Measurements from ENCODE around the gene ZNF385D.

Gene ZNF385D

DNA sequence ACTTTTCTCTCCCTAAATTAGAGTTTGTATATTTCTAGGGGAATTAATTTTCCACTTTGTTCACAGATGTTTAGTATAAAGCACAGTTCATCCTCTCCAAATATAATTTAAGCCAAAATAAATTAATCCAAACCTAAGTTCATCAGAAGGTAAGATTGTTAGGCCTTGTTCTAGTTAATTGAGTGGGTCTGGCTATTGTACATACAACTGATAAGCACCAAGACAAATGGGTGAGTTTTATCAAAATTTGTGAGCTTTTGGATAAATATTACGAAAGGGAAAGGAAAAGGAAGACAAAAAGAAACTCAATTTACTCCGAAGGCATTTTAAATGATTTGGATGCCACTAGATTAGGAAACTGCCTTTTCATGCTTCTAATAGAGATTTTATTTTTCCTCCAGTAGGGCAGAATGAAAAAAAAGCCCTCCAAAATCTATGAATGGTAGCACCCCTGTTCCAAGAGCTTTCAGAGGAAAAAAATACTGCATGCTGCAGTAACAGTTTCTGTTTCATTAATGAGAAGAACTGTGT, 304.0 kb downstream of the ZNF385D start:
- H3K27me3 ChIP-seq (ENCODE audit: control insufficient read depth in 5 of 5, insufficient read depth in 4 of 5, low read length in 5 of 5) = no peaks in the 10 kb centered on the region
- H3K27ac ChIP-seq (ENCODE audit: low read depth, low read length) = no peak overlapping the region
- H3K9me3 ChIP-seq (ENCODE audit: control insufficient read depth in 5 of 5, low read length in 5 of 5) = no peaks in the 10 kb centered on the region
- H3K4me1 ChIP-seq (ENCODE audit: control insufficient read depth in 5 of 5, insufficient read depth in 5 of 5, low read length in 5 of 5) = peaks cover 0 to 23% (median 0%) of the 10 kb centered on the region in 5 donors
- peak overlapping the region in 3 of 5 donors; percentile 10 to 47 (median 39) for H3K4me3 ChIP-seq (ENCODE audit: low read depth in 1 of 5, low read length in 5 of 5)
- H3K36me3 ChIP-seq (ENCODE audit: control insufficient read depth in 5 of 5, insufficient read depth in 5 of 5, low read length in 5 of 5) = no peaks in the 10 kb centered on the region
- peak overlapping the region in 1 of 5 donors; percentile 32 for H3K9ac ChIP-seq (ENCODE audit: low read length in 5 of 5)

DNA sequence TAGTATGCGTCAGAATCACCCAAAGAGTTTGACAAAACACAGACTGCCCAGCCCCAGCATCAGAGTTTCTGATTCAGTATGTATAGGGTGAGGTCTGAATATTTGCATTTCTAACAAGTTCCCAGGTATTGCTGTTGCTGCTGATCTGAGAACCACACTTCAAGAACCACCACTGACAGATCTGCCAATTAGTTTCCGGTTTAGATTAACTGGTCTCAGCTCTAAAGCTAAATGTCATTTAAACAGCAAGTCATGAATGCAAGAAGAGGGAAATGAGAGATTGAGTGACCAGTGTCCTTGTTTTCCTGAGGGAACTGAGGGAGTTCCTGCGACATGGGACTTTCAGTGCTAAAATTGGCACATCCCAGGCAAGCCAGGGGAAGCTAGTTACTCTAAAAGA, 305.0 kb downstream of the ZNF385D start:
- Histone ChIP-seq H3K9me3 (ENCODE audit: control insufficient read depth in 5 of 5, low read length in 5 of 5) (no peaks in the 10 kb centered on the region), H3K27ac (ENCODE audit: low read depth, low read length) (no peak overlapping the region), H3K27me3 (ENCODE audit: control insufficient read depth in 5 of 5, insufficient read depth in 4 of 5, low read length in 5 of 5) (no peaks in the 10 kb centered on the region), H3K9ac (ENCODE audit: low read length in 5 of 5) (no peak overlapping the region), H3K36me3 (ENCODE audit: control insufficient read depth in 5 of 5, insufficient read depth in 5 of 5, low read length in 5 of 5) (no peaks in the 10 kb centered on the region), H3K4me3 (ENCODE audit: low read depth in 1 of 5, low read length in 5 of 5) (no peak overlapping the region), H3K4me1 (ENCODE audit: control insufficient read depth in 5 of 5, insufficient read depth in 5 of 5, low read length in 5 of 5) (peaks cover 0 to 24% (median 0%) of the 10 kb centered on the region in 5 donors)

DNA sequence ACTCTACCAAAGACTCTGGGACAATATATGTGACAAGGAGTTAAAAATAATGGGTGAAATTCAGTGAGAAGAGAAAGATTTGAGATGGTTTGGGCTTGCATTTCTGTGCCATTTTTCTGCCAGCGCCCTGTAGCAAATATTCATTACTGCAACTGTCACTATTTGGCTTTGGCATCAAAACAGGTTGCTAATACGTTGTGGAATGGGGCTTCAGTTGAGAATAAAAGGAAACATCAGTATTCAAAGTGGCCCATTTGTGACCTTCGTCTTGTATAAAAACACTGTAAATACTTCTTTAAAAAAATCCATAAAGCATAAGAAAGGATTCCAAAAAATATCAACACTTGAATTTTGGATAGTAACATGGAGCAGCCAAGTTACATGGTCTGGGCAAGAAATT, 309.2 kb downstream of the ZNF385D start:
- no peak overlapping the region for H3K27ac ChIP-seq (ENCODE audit: low read depth, low read length)
- H3K9me3 ChIP-seq (ENCODE audit: control insufficient read depth in 5 of 5, low read length in 5 of 5) = no peaks in the 10 kb centered on the region
- no peaks in the 10 kb centered on the region for H3K27me3 ChIP-seq (ENCODE audit: control insufficient read depth in 5 of 5, insufficient read depth in 4 of 5, low read length in 5 of 5)
- no peak overlapping the region for H3K9ac ChIP-seq (ENCODE audit: low read length in 5 of 5)
- H3K4me1 ChIP-seq (ENCODE audit: control insufficient read depth in 5 of 5, insufficient read depth in 5 of 5, low read length in 5 of 5) = peaks cover 0 to 16% (median 0%) of the 10 kb centered on the region in 5 donors
- H3K36me3 ChIP-seq (ENCODE audit: control insufficient read depth in 5 of 5, insufficient read depth in 5 of 5, low read length in 5 of 5) = no peaks in the 10 kb centered on the region
- H3K4me3 ChIP-seq (ENCODE audit: low read depth in 1 of 5, low read length in 5 of 5) = no peak overlapping the region

DNA sequence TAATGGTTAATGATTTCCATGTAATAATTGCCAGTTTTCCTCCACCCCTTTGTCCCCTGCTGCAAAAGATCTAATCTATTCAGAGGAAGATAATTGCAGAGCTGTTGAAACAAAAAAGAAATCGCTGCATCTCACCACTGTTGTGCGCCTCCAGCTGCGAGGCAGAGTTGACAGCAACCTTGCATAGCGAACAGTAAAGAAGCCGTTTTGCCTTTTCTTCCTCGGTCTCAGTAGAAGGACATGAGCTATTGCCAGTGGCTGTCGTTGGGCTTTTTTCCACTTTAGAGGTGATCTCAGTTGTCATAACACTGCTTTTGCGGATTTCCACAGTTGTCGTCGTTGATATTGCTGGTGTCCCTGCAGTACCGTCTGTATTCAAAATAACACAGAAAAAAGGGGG, 314.2 kb downstream of the ZNF385D start:
- H3K9ac ChIP-seq (ENCODE audit: low read length in 5 of 5) = no peak overlapping the region
- no peak overlapping the region for H3K4me3 ChIP-seq (ENCODE audit: low read depth in 1 of 5, low read length in 5 of 5)
- peaks cover 0 to 2% (median 0%) of the 10 kb centered on the region in 5 donors for H3K4me1 ChIP-seq (ENCODE audit: control insufficient read depth in 5 of 5, insufficient read depth in 5 of 5, low read length in 5 of 5)
- no peaks in the 10 kb centered on the region for H3K36me3 ChIP-seq (ENCODE audit: control insufficient read depth in 5 of 5, insufficient read depth in 5 of 5, low read length in 5 of 5)
- H3K27me3 ChIP-seq (ENCODE audit: control insufficient read depth in 5 of 5, insufficient read depth in 4 of 5, low read length in 5 of 5) = no peaks in the 10 kb centered on the region
- no peaks in the 10 kb centered on the region for H3K9me3 ChIP-seq (ENCODE audit: control insufficient read depth in 5 of 5, low read length in 5 of 5)
- no peak overlapping the region for H3K27ac ChIP-seq (ENCODE audit: low read depth, low read length)

DNA sequence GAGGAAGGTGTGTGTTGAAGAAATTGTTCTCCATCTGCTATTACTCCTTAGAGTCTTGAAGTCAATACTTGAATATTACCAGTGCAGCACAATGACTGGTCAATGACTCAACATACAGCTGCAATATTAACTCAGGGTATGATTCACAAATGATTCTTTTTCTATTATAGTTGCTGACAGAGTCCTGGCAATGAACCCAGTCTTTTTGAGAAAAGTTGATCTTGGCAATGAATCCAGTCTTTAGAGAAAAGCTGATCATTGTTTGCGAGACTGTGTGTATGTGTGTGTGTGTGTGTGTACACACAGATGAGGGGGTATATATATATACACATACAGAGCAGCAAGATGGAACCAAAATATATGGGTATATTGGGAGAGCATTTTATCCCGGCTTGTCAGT, 315.1 kb downstream of the ZNF385D start:
- H3K27me3 ChIP-seq (ENCODE audit: control insufficient read depth in 5 of 5, insufficient read depth in 4 of 5, low read length in 5 of 5) = no peaks in the 10 kb centered on the region
- peaks cover 0 to 2% (median 0%) of the 10 kb centered on the region in 5 donors for H3K4me1 ChIP-seq (ENCODE audit: control insufficient read depth in 5 of 5, insufficient read depth in 5 of 5, low read length in 5 of 5)
- no peaks in the 10 kb centered on the region for H3K36me3 ChIP-seq (ENCODE audit: control insufficient read depth in 5 of 5, insufficient read depth in 5 of 5, low read length in 5 of 5)
- no peak overlapping the region for H3K9ac ChIP-seq (ENCODE audit: low read length in 5 of 5)
- H3K9me3 ChIP-seq (ENCODE audit: control insufficient read depth in 5 of 5, low read length in 5 of 5) = no peaks in the 10 kb centered on the region
- no peak overlapping the region for H3K4me3 ChIP-seq (ENCODE audit: low read depth in 1 of 5, low read length in 5 of 5)
- H3K27ac ChIP-seq (ENCODE audit: low read depth, low read length) = no peak overlapping the region

DNA sequence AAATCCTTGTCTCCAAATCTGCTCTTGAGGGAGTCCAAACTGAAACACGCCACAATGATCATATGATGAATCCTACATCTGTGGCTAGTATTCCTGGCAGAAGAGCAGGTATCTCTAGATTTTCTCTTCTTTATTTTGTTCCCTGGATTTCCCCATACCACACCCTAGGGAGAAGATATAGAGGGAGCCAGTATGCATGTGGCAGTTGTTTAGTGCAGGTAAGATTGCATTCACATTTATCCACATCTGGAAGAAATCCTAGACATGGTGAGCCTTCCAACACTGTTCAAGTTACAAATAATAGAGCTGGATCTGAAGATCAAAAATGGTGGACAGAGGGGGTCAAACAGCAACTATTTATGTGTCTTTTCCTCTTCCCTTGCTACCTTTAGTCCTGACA, 316.7 kb downstream of the ZNF385D start:
- no peak overlapping the region for H3K27ac ChIP-seq (ENCODE audit: low read depth, low read length)
- H3K4me3 ChIP-seq (ENCODE audit: low read depth in 1 of 5, low read length in 5 of 5) = no peak overlapping the region
- no peaks in the 10 kb centered on the region for H3K27me3 ChIP-seq (ENCODE audit: control insufficient read depth in 5 of 5, insufficient read depth in 4 of 5, low read length in 5 of 5)
- H3K9ac ChIP-seq (ENCODE audit: low read length in 5 of 5) = no peak overlapping the region
- H3K4me1 ChIP-seq (ENCODE audit: control insufficient read depth in 5 of 5, insufficient read depth in 5 of 5, low read length in 5 of 5) = peaks cover 0 to 2% (median 0%) of the 10 kb centered on the region in 5 donors
- no peaks in the 10 kb centered on the region for H3K36me3 ChIP-seq (ENCODE audit: control insufficient read depth in 5 of 5, insufficient read depth in 5 of 5, low read length in 5 of 5)
- H3K9me3 ChIP-seq (ENCODE audit: control insufficient read depth in 5 of 5, low read length in 5 of 5) = no peaks in the 10 kb centered on the region

DNA sequence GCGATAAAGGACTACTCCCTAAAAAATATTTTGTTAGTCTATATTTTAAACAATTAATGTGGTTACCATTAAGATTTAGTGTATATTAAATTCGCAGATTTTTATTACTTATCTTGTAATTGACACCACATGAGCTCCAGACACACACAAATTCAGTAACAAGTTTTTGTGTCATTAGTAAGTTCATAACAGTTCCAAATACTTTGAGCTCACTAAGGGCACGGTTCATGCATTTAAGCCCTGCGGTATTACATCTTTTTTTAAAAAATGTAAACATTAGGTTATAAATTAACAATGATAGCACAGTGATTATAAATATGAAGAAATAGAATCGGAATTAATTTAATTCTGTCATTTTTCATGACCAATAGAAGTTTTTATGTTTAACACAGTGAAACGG, 317.3 kb downstream of the ZNF385D start:
- Histone ChIP-seq H3K9ac (ENCODE audit: low read length in 5 of 5) (no peak overlapping the region), H3K4me1 (ENCODE audit: control insufficient read depth in 5 of 5, insufficient read depth in 5 of 5, low read length in 5 of 5) (peaks cover 0 to 2% (median 0%) of the 10 kb centered on the region in 5 donors), H3K9me3 (ENCODE audit: control insufficient read depth in 5 of 5, low read length in 5 of 5) (no peaks in the 10 kb centered on the region), H3K4me3 (ENCODE audit: low read depth in 1 of 5, low read length in 5 of 5) (no peak overlapping the region), H3K27ac (ENCODE audit: low read depth, low read length) (no peak overlapping the region), H3K36me3 (ENCODE audit: control insufficient read depth in 5 of 5, insufficient read depth in 5 of 5, low read length in 5 of 5) (no peaks in the 10 kb centered on the region), H3K27me3 (ENCODE audit: control insufficient read depth in 5 of 5, insufficient read depth in 4 of 5, low read length in 5 of 5) (no peaks in the 10 kb centered on the region)

DNA sequence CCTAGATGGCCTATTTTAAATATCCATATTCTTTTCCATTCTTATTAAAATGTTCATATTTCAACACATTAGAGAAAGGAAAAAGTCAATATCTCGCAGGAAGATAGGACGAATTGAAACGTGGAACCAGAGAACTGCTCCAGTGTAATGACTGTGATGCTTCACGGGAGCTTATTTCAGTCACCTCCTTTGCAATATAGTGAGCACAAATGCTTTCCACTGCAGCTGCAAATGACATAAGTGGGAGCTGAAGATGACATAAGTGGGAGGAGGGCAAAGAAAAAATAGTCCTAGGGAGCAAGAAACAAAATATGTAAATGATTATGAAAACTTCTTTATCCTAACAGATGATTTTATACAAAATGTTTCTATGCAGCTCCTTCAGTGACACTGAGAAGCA, 324.1 kb downstream of the ZNF385D start:
- H3K4me3 ChIP-seq (ENCODE audit: low read depth in 1 of 5, low read length in 5 of 5) = no peak overlapping the region
- H3K36me3 ChIP-seq (ENCODE audit: control insufficient read depth in 5 of 5, insufficient read depth in 5 of 5, low read length in 5 of 5) = no peaks in the 10 kb centered on the region
- no peaks in the 10 kb centered on the region for H3K9me3 ChIP-seq (ENCODE audit: control insufficient read depth in 5 of 5, low read length in 5 of 5)
- H3K27ac ChIP-seq (ENCODE audit: low read depth, low read length) = no peak overlapping the region
- no peak overlapping the region for H3K9ac ChIP-seq (ENCODE audit: low read length in 5 of 5)
- no peaks in the 10 kb centered on the region for H3K4me1 ChIP-seq (ENCODE audit: control insufficient read depth in 5 of 5, insufficient read depth in 5 of 5, low read length in 5 of 5)
- H3K27me3 ChIP-seq (ENCODE audit: control insufficient read depth in 5 of 5, insufficient read depth in 4 of 5, low read length in 5 of 5) = no peaks in the 10 kb centered on the region

DNA sequence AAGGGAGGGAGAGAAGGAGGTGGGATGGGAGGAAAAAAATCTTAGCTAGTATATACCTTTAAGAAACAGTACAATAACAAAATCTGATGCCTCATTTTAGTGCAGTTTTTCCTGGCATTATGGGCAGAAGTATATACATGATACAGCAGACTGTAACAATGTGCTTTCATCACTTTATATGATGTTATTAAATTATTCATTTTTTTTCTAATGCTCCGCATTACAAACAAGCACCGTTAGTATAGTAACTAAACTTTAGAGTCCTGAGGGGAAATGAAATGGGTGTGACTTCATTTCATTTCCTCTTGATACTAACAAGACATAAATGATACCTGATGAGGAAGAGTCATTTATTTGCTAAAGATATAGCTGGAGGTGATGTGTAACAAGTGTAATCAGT, 325.3 kb downstream of the ZNF385D start:
- Histone ChIP-seq H3K9ac (ENCODE audit: low read length in 5 of 5) (no peak overlapping the region), H3K4me1 (ENCODE audit: control insufficient read depth in 5 of 5, insufficient read depth in 5 of 5, low read length in 5 of 5) (no peaks in the 10 kb centered on the region), H3K27me3 (ENCODE audit: control insufficient read depth in 5 of 5, insufficient read depth in 4 of 5, low read length in 5 of 5) (no peaks in the 10 kb centered on the region), H3K9me3 (ENCODE audit: control insufficient read depth in 5 of 5, low read length in 5 of 5) (no peaks in the 10 kb centered on the region), H3K36me3 (ENCODE audit: control insufficient read depth in 5 of 5, insufficient read depth in 5 of 5, low read length in 5 of 5) (no peaks in the 10 kb centered on the region), H3K4me3 (ENCODE audit: low read depth in 1 of 5, low read length in 5 of 5) (no peak overlapping the region), H3K27ac (ENCODE audit: low read depth, low read length) (no peak overlapping the region)

DNA sequence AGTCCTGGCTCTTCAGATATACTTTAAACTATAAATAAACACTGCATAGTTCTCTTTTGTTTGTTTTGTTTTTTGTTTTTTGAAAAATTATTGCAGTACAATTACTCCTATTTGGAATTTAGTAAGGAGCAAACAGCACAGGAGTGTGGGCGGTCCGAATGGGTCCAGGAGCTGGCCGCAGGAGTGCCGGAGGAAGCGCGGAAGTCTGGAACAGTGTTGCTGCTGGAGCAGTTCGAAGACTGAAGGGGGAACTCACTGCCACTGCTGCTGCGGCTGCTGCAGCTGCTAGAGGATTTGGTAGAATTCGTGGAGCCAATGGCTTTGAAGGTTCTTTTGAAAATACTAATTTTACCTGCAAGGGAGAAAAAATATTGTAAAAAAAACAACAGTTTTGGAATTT, 329.9 kb downstream of the ZNF385D start:
- Histone ChIP-seq H3K27ac (ENCODE audit: low read depth, low read length) (no peak overlapping the region), H3K4me3 (ENCODE audit: low read depth in 1 of 5, low read length in 5 of 5) (no peak overlapping the region), H3K36me3 (ENCODE audit: control insufficient read depth in 5 of 5, insufficient read depth in 5 of 5, low read length in 5 of 5) (no peaks in the 10 kb centered on the region), H3K27me3 (ENCODE audit: control insufficient read depth in 5 of 5, insufficient read depth in 4 of 5, low read length in 5 of 5) (no peaks in the 10 kb centered on the region), H3K4me1 (ENCODE audit: control insufficient read depth in 5 of 5, insufficient read depth in 5 of 5, low read length in 5 of 5) (no peaks in the 10 kb centered on the region), H3K9me3 (ENCODE audit: control insufficient read depth in 5 of 5, low read length in 5 of 5) (no peaks in the 10 kb centered on the region), H3K9ac (ENCODE audit: low read length in 5 of 5) (no peak overlapping the region)

DNA sequence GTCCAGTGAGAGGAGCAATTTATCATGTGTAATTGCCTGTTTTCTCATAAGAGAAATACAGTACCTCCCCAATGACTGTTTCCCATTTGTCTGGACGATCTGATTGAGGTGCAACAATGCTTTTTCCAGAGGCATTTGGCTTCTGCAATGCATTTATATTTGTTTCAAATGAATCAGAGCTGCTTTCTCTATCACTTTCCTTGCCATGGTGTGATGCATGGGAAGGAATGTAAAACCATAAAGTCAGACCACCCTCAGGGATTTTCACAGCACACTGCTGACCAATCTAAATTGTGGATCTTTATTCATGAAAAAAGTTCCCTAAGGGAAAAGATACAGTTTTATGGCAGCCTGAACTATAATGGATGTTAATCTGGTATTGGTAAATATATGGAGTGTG, 333.0 kb downstream of the ZNF385D start:
- no peaks in the 10 kb centered on the region for H3K9me3 ChIP-seq (ENCODE audit: control insufficient read depth in 5 of 5, low read length in 5 of 5)
- H3K9ac ChIP-seq (ENCODE audit: low read length in 5 of 5) = no peak overlapping the region
- H3K4me1 ChIP-seq (ENCODE audit: control insufficient read depth in 5 of 5, insufficient read depth in 5 of 5, low read length in 5 of 5) = no peaks in the 10 kb centered on the region
- H3K27me3 ChIP-seq (ENCODE audit: control insufficient read depth in 5 of 5, insufficient read depth in 4 of 5, low read length in 5 of 5) = no peaks in the 10 kb centered on the region
- H3K4me3 ChIP-seq (ENCODE audit: low read depth in 1 of 5, low read length in 5 of 5) = no peak overlapping the region
- H3K36me3 ChIP-seq (ENCODE audit: control insufficient read depth in 5 of 5, insufficient read depth in 5 of 5, low read length in 5 of 5) = no peaks in the 10 kb centered on the region
- no peak overlapping the region for H3K27ac ChIP-seq (ENCODE audit: low read depth, low read length)
